SK-N-SH treated with all-trans-retinoic acid at 6 μM for 48 hours (cell line): ENCODE data around the gene PLEKHG3.

Experiments
- ATAC-seq: fragments of 200-7000 bp; cut with Tn5 transposase; 3 replicates; pipeline ENCODE4 v1.9.1; 2020; ENCODE audit warnings: mild to moderate bottlenecking, moderate library complexity
- ARNTL ChIP-seq: fragments of 450-650 bp; formaldehyde crosslinking; IDR thresholded peaks from 2 replicates; pipeline ENCODE4 v1.5.0; 2020; ENCODE audit warnings: low read depth, mild to moderate bottlenecking, moderate library complexity, borderline replicate concordance
- BACH2 ChIP-seq: fragments of 250-450 bp; sonication (Bioruptor Pico); IDR thresholded peaks from 2 replicates; pipeline ENCODE4 v1.9.0; 2021; ENCODE audit warnings: mild to moderate bottlenecking, borderline replicate concordance
- CSDC2 ChIP-seq: fragments of 250-450 bp; sonication (Bioruptor Pico); IDR thresholded peaks from 2 replicates; pipeline ENCODE4 v1.5.0; 2020; ENCODE audit warnings: mild to moderate bottlenecking, moderate library complexity
- ESRRG ChIP-seq: fragments of 250-450 bp; sonication (Bioruptor Pico); IDR thresholded peaks from 2 replicates; pipeline ENCODE4 v1.6.1; 2021; ENCODE audit warnings: mild to moderate bottlenecking
- GLIS3 ChIP-seq: fragments of 250-450 bp; sonication (Bioruptor Pico); IDR thresholded peaks from 2 replicates; pipeline ENCODE4 v1.5.0; 2020; ENCODE audit warnings: mild to moderate bottlenecking, moderate library complexity
- ISL1 ChIP-seq: fragments of 250-450 bp; sonication (Bioruptor Pico); IDR thresholded peaks from 2 replicates; pipeline ENCODE4 v2.1.2; 2022; ENCODE audit warnings: mild to moderate bottlenecking, moderate library complexity
- OSR1 ChIP-seq: fragments of 250-450 bp; sonication (Bioruptor Pico); IDR thresholded peaks from 2 replicates; pipeline ENCODE4 v1.8.0; 2022; ENCODE audit warnings: moderate library complexity, mild to moderate bottlenecking, inconsistent platforms
- PPARA ChIP-seq: fragments of 250-450 bp; sonication (Bioruptor Pico); IDR thresholded peaks from 2 replicates; pipeline ENCODE4 v1.5.0; 2020; ENCODE audit warnings: mild to moderate bottlenecking, borderline replicate concordance
- RARB ChIP-seq: fragments of 250-450 bp; sonication (Bioruptor Pico); IDR thresholded peaks from 2 replicates; pipeline ENCODE4 v1.8.0; 2021; ENCODE audit warnings: mild to moderate bottlenecking, moderate library complexity
- SNAI2 ChIP-seq: fragments of 250-450 bp; sonication (Bioruptor Pico); IDR thresholded peaks from 2 replicates; pipeline ENCODE4 v1.5.0; 2020; ENCODE audit warnings: mild to moderate bottlenecking, moderate library complexity
- TCF4 ChIP-seq: fragments of 250-450 bp; sonication (Bioruptor Pico); IDR thresholded peaks from 2 replicates; pipeline ENCODE4 v1.8.0; 2021; ENCODE audit warnings: mild to moderate bottlenecking, moderate library complexity, borderline replicate concordance
- TOX ChIP-seq: fragments of 250-450 bp; sonication (Bioruptor Pico); IDR thresholded peaks from 2 replicates; pipeline ENCODE4 v1.8.0; 2021; ENCODE audit warnings: mild to moderate bottlenecking, moderate library complexity, borderline replicate concordance
- ZC3H10 ChIP-seq: fragments of 250-450 bp; sonication (Bioruptor Pico); IDR thresholded peaks from 2 replicates; pipeline ENCODE4 v1.5.1; 2021; ENCODE audit warnings: mild to moderate bottlenecking, moderate library complexity
- ZFP3 ChIP-seq: fragments of 250-450 bp; sonication (Bioruptor Pico); IDR thresholded peaks from 2 replicates; pipeline ENCODE4 v1.5.0; 2020; ENCODE audit warnings: mild to moderate bottlenecking, moderate library complexity
- ZFP30 ChIP-seq: fragments of 450-650 bp; formaldehyde crosslinking; IDR thresholded peaks from 2 replicates; pipeline ENCODE4 v1.5.0; 2022; ENCODE audit warnings: mild to moderate bottlenecking, moderate library complexity
- ZNF565 ChIP-seq: fragments of 450-650 bp; formaldehyde crosslinking; conservative IDR thresholded peaks from 2 replicates; pipeline ENCODE4 v1.5.0; 2020; ENCODE audit warnings: low read depth, mild to moderate bottlenecking, moderate library complexity
- ZNF70 ChIP-seq: fragments of 450-650 bp; formaldehyde crosslinking; IDR thresholded peaks from 2 replicates; pipeline ENCODE4 v1.5.0; 2020; ENCODE audit warnings: mild to moderate bottlenecking, moderate library complexity
- ZNF8 ChIP-seq: fragments of 450-650 bp; formaldehyde crosslinking; IDR thresholded peaks from 2 replicates; pipeline ENCODE4 v1.5.0; 2020; ENCODE audit warnings: mild to moderate bottlenecking, moderate library complexity
- TF ChIP-seq, protein P1 (sequence below): fragments of 250-450 bp; sonication (Bioruptor Pico); IDR thresholded peaks from 2 replicates; pipeline ENCODE4 v1.5.1; 2020; ENCODE audit warnings: low read depth, mild to moderate bottlenecking, moderate library complexity
- TF ChIP-seq, protein P2 (sequence below): fragments of 250-450 bp; sonication (Bioruptor Pico); IDR thresholded peaks from 2 replicates; pipeline ENCODE4 v1.8.0; 2021; ENCODE audit warnings: low read depth, mild to moderate bottlenecking, moderate library complexity, borderline replicate concordance
- TF ChIP-seq, protein P3 (sequence below): fragments of 250-450 bp; sonication (Bioruptor Pico); IDR thresholded peaks from 2 replicates; pipeline ENCODE4 v1.5.0; 2020; ENCODE audit warnings: mild to moderate bottlenecking, moderate library complexity
- TF ChIP-seq, protein P4 (sequence below): fragments of 250-450 bp; sonication (Bioruptor Pico); IDR thresholded peaks from 2 replicates; pipeline ENCODE4 v1.8.0; 2020; ENCODE audit warnings: mild to moderate bottlenecking, moderate library complexity, borderline replicate concordance
- TF ChIP-seq, protein P5 (sequence below): fragments of 250-450 bp; sonication (Bioruptor Pico); IDR thresholded peaks from 2 replicates; pipeline ENCODE4 v1.5.1; 2021; ENCODE audit warnings: mild to moderate bottlenecking, moderate library complexity

Gene PLEKHG3

DNA sequence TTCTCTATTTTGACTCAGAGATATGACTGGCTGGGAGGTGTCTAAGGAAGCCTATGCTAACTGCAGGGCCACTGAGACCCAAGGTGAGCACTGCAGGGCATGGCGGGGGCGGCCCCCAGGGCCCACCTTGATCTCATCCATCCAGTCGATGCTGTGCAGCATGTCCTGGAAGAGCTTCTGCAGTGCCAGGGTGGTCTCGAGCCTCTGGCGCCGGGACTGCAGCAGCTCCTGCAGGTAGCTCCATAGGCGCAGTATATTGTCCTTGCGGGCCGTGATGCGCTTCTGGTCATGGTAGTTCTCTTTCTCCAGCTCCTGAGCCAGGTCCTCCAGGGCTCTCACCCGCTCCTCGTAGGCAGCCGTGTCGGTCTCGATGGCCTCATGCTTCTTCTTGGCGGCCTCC, 91.0 kb downstream of the PLEKHG3 start:
- no peak for ATAC-seq

DNA sequence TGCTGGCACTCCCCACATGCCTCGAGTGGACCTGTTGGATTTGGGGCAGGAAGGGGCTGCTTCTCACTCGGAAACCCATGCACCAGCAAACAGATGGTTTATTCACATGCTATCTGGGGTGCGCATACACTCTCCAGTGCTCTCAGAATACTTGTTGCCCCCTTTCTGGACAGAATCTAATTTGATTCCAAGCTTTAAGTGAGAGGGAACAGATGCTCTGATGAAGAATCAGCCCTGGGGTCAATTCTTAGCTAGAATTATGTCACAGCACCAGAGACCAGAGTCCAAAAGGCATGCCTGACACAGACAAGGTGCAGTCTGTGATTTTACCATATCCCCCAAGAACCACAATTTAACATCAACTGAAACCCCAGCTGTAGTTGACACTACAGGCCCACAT, 91.7 kb downstream of the PLEKHG3 start:
- ATAC-seq: no peak; the same call in 2 of the 3 replicates
- TF ChIP-seq TCF4 (CRISPR knock-in tag) (peak; percentile 79; the same call in 1 of the 2 replicates), SNAI2 (CRISPR knock-in tag) (no peak), CSDC2 (CRISPR knock-in tag) (no peak), ZC3H10 (CRISPR knock-in tag) (no peak), RARB (no peak), OSR1 (CRISPR knock-in tag) (no peak), ZFP30 (CRISPR knock-in tag) (no peak), GLIS3 (CRISPR knock-in tag) (no peak), ISL1 (no peak), ZNF70 (CRISPR knock-in tag) (peak; percentile 88), BACH2 (CRISPR knock-in tag) (no peak), ZNF8 (no peak), ZFP3 (CRISPR knock-in tag) (no peak), TOX (no peak), ARNTL (CRISPR knock-in tag) (no peak), ESRRG (no peak)
- TF ChIP-seq, protein P1, sequence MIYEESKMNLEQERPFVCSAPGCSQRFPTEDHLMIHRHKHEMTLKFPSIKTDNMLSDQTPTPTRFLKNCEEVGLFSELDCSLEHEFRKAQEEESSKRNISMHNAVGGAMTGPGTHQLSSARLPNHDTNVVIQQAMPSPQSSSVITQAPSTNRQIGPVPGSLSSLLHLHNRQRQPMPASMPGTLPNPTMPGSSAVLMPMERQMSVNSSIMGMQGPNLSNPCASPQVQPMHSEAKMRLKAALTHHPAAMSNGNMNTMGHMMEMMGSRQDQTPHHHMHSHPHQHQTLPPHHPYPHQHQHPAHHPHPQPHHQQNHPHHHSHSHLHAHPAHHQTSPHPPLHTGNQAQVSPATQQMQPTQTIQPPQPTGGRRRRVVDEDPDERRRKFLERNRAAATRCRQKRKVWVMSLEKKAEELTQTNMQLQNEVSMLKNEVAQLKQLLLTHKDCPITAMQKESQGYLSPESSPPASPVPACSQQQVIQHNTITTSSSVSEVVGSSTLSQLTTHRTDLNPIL (CRISPR knock-in tag): no peak
- TF ChIP-seq, protein P2, sequence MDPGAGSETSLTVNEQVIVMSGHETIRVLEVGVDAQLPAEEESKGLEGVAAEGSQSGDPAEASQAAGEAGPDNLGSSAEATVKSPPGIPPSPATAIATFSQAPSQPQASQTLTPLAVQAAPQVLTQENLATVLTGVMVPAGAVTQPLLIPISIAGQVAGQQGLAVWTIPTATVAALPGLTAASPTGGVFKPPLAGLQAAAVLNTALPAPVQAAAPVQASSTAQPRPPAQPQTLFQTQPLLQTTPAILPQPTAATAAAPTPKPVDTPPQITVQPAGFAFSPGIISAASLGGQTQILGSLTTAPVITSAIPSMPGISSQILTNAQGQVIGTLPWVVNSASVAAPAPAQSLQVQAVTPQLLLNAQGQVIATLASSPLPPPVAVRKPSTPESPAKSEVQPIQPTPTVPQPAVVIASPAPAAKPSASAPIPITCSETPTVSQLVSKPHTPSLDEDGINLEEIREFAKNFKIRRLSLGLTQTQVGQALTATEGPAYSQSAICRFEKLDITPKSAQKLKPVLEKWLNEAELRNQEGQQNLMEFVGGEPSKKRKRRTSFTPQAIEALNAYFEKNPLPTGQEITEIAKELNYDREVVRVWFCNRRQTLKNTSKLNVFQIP (CRISPR knock-in tag): no peak
- TF ChIP-seq, protein P3, sequence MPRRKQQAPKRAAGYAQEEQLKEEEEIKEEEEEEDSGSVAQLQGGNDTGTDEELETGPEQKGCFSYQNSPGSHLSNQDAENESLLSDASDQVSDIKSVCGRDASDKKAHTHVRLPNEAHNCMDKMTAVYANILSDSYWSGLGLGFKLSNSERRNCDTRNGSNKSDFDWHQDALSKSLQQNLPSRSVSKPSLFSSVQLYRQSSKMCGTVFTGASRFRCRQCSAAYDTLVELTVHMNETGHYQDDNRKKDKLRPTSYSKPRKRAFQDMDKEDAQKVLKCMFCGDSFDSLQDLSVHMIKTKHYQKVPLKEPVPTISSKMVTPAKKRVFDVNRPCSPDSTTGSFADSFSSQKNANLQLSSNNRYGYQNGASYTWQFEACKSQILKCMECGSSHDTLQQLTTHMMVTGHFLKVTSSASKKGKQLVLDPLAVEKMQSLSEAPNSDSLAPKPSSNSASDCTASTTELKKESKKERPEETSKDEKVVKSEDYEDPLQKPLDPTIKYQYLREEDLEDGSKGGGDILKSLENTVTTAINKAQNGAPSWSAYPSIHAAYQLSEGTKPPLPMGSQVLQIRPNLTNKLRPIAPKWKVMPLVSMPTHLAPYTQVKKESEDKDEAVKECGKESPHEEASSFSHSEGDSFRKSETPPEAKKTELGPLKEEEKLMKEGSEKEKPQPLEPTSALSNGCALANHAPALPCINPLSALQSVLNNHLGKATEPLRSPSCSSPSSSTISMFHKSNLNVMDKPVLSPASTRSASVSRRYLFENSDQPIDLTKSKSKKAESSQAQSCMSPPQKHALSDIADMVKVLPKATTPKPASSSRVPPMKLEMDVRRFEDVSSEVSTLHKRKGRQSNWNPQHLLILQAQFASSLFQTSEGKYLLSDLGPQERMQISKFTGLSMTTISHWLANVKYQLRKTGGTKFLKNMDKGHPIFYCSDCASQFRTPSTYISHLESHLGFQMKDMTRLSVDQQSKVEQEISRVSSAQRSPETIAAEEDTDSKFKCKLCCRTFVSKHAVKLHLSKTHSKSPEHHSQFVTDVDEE (CRISPR knock-in tag): peak; percentile 61; the same call in 1 of the 2 replicates
- TF ChIP-seq, protein P4, sequence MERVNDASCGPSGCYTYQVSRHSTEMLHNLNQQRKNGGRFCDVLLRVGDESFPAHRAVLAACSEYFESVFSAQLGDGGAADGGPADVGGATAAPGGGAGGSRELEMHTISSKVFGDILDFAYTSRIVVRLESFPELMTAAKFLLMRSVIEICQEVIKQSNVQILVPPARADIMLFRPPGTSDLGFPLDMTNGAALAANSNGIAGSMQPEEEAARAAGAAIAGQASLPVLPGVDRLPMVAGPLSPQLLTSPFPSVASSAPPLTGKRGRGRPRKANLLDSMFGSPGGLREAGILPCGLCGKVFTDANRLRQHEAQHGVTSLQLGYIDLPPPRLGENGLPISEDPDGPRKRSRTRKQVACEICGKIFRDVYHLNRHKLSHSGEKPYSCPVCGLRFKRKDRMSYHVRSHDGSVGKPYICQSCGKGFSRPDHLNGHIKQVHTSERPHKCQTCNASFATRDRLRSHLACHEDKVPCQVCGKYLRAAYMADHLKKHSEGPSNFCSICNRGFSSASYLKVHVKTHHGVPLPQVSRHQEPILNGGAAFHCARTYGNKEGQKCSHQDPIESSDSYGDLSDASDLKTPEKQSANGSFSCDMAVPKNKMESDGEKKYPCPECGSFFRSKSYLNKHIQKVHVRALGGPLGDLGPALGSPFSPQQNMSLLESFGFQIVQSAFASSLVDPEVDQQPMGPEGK (CRISPR knock-in tag): no peak
- TF ChIP-seq, all 23 proteins: peak for 3

More for the DNA sequence above, 91.0 kb downstream of the PLEKHG3 start:
- TF ChIP-seq, protein P2 (CRISPR knock-in tag): no peak
- TF ChIP-seq BACH2 (CRISPR knock-in tag) (no peak), ZFP3 (CRISPR knock-in tag) (no peak), ESRRG (no peak)
- TF ChIP-seq, all 23 proteins: peak for 0

DNA sequence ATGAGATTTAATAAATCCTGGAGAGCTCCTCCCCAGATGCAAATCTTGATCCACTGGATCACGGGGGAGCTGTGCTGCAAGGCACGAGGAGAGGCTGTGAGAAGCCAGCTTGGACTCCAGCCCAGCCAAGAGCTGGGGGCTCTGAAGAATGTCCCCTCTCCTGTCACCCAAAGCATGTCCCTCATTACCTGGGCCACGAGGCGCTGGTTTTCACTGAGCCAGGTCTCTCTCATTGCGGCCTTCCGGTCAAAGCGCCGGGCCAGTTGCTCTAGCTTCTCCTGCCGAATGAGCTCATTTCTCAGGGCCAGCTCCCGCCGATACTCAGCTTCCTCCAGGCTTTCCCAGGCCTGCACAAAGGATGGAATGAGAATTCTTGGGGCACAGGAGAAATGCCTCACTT, 92.1 kb downstream of the PLEKHG3 start:
- no peak for ATAC-seq
- TF ChIP-seq ARNTL (CRISPR knock-in tag): no peak
- TF ChIP-seq ZFP3 (CRISPR knock-in tag): no peak
- TF ChIP-seq SNAI2 (CRISPR knock-in tag): no peak
- no peak for TF ChIP-seq TOX
- TF ChIP-seq, protein P5, sequence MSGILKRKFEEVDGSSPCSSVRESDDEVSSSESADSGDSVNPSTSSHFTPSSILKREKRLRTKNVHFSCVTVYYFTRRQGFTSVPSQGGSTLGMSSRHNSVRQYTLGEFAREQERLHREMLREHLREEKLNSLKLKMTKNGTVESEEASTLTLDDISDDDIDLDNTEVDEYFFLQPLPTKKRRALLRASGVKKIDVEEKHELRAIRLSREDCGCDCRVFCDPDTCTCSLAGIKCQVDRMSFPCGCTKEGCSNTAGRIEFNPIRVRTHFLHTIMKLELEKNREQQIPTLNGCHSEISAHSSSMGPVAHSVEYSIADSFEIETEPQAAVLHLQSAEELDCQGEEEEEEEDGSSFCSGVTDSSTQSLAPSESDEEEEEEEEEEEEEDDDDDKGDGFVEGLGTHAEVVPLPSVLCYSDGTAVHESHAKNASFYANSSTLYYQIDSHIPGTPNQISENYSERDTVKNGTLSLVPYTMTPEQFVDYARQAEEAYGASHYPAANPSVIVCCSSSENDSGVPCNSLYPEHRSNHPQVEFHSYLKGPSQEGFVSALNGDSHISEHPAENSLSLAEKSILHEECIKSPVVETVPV (CRISPR knock-in tag): no peak
- TF ChIP-seq ESRRG: no peak
- no peak for TF ChIP-seq RARB
- no peak for TF ChIP-seq OSR1 (CRISPR knock-in tag)
- TF ChIP-seq CSDC2 (CRISPR knock-in tag): no peak
- no peak for TF ChIP-seq ZNF8
- TF ChIP-seq, protein P1 (CRISPR knock-in tag): no peak
- TF ChIP-seq ZC3H10 (CRISPR knock-in tag): no peak
- TF ChIP-seq ISL1: no peak
- TF ChIP-seq, protein P4 (CRISPR knock-in tag): no peak
- TF ChIP-seq BACH2 (CRISPR knock-in tag): no peak
- no peak for TF ChIP-seq ZNF565
- no peak for TF ChIP-seq PPARA (CRISPR knock-in tag)
